ENCODE data around the gene WDR27.
"Not testable (repeated sequence)": the region's sequence is repeated elsewhere in the genome, so short reads cannot be mapped to it uniquely, and the experiment has no call there.

WDR27 gene

GRCh38 chr6:169445661-169446581 is 255.9 kb downstream of the WDR27 start:
- no peaks in the 10 kb centered on the region; the same call in 1 of the 2 replicates for H3K4me1 ChIP-seq (ENCODE audit: insufficient read depth, low read length)
- H3K9me3 ChIP-seq (ENCODE audit: control insufficient read depth, insufficient read depth, low read length), result no peaks in the 10 kb centered on the region
- no peak overlapping the region for H3K9ac ChIP-seq (ENCODE audit: low read depth, low read length)
- no peaks in the 10 kb centered on the region for H3K36me3 ChIP-seq (ENCODE audit: insufficient read depth, low read length)

DNA sequence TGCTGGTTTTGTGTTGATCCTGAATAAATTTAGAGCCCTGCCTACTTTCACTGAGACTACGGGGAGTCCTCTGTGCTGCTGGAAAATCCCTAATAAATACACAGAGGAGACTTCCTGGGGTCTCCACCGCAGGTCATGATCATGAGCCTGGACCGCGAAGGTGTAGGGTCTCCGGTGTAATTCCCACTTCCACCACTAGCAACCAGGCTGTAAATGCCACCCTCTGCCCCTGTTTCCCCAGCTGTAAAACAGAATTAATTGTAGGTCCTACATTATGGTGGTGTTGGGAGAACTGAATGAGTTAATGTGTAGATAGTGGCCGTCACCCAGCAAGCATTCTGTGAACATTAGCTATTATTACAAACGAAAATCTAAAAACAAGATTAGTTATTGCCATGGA is 256.6 kb downstream of the WDR27 start:
- no peak overlapping the region for H3K9ac ChIP-seq (ENCODE audit: low read depth, low read length)
- H3K36me3 ChIP-seq (ENCODE audit: insufficient read depth, low read length), result no peaks in the 10 kb centered on the region
- H3K4me1 ChIP-seq (ENCODE audit: insufficient read depth, low read length), result no peaks in the 10 kb centered on the region; the same call in 1 of the 2 replicates
- no peaks in the 10 kb centered on the region for H3K9me3 ChIP-seq (ENCODE audit: control insufficient read depth, insufficient read depth, low read length)

- H3K9ac ChIP-seq (ENCODE audit: low read depth, low read length), result no peak overlapping the region
- H3K36me3 ChIP-seq (ENCODE audit: insufficient read depth, low read length), result no peaks in the 10 kb centered on the region
- H3K4me1 ChIP-seq (ENCODE audit: insufficient read depth, low read length), result no peaks in the 10 kb centered on the region
- no peaks in the 10 kb centered on the region for H3K9me3 ChIP-seq (ENCODE audit: control insufficient read depth, insufficient read depth, low read length)
These were observed 260.5 kb downstream of the WDR27 start for GRCh38 chr6:169441292-169441691.

- H3K9ac ChIP-seq (ENCODE audit: low read depth, low read length), result no peak overlapping the region
These were observed 262.1 kb downstream of the WDR27 start for GRCh38 chr6:169439710-169440109.

GRCh38 chr6:169434554-169434953 is 267.3 kb downstream of the WDR27 start:
- not testable (repeated sequence) for H3K9me3 ChIP-seq (ENCODE audit: control insufficient read depth, insufficient read depth, low read length); H3K36me3 ChIP-seq (ENCODE audit: insufficient read depth, low read length); H3K4me1 ChIP-seq (ENCODE audit: insufficient read depth, low read length); H3K9ac ChIP-seq (ENCODE audit: low read depth, low read length)

More at GRCh38 chr6:169439710-169440109, 262.1 kb downstream of the WDR27 start:
- Histone ChIP-seq H3K36me3 (ENCODE audit: insufficient read depth, low read length) (no peaks in the 10 kb centered on the region), H3K4me1 (ENCODE audit: insufficient read depth, low read length) (no peaks in the 10 kb centered on the region), H3K9me3 (ENCODE audit: control insufficient read depth, insufficient read depth, low read length) (peaks cover 3% of the 10 kb centered on the region; the same call in 1 of the 2 replicates)

DNA sequence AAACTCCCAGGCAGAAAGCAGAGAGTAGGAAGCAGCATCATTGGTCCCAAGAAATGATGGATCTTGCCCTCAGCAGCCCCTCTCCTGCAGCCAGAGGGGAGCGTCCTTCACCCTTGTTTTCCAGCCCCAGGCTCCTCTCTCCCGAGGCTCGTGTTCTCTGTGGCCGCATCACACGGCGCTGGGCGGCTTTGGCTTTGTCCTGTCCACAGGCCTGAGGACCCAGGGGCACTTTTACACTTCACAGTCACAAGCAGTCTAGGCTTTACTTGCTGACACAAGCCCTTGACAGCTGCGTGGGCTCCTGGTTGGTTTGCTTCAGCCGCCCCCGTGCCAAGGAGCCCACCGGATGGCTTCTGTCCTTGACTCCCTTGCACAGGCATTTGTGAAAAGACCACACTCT is 272.8 kb downstream of the WDR27 start:
- no peaks in the 10 kb centered on the region for H3K36me3 ChIP-seq (ENCODE audit: insufficient read depth, low read length)
- peaks cover 6% of the 10 kb centered on the region for H3K9me3 ChIP-seq (ENCODE audit: control insufficient read depth, insufficient read depth, low read length)
- peaks cover 8% of the 10 kb centered on the region; the same call in 1 of the 2 replicates for H3K4me1 ChIP-seq (ENCODE audit: insufficient read depth, low read length)
- H3K9ac ChIP-seq (ENCODE audit: low read depth, low read length), result no peak overlapping the region

GRCh38 chr6:169428532-169428931 is 273.3 kb downstream of the WDR27 start:
- Histone ChIP-seq H3K9me3 (ENCODE audit: control insufficient read depth, insufficient read depth, low read length) (peaks cover 6% of the 10 kb centered on the region), H3K9ac (ENCODE audit: low read depth, low read length) (no peak overlapping the region), H3K4me1 (ENCODE audit: insufficient read depth, low read length) (peaks cover 8% of the 10 kb centered on the region; the same call in 1 of the 2 replicates), H3K36me3 (ENCODE audit: insufficient read depth, low read length) (no peaks in the 10 kb centered on the region)

GRCh38 chr6:169427856-169428255 is 274.0 kb downstream of the WDR27 start:
- H3K9me3 ChIP-seq (ENCODE audit: control insufficient read depth, insufficient read depth, low read length), result peaks cover 6% of the 10 kb centered on the region
- H3K4me1 ChIP-seq (ENCODE audit: insufficient read depth, low read length), result peaks cover 8% of the 10 kb centered on the region; the same call in 1 of the 2 replicates
- no peaks in the 10 kb centered on the region for H3K36me3 ChIP-seq (ENCODE audit: insufficient read depth, low read length)
- H3K9ac ChIP-seq (ENCODE audit: low read depth, low read length), result peak overlapping the region; percentile 49

DNA sequence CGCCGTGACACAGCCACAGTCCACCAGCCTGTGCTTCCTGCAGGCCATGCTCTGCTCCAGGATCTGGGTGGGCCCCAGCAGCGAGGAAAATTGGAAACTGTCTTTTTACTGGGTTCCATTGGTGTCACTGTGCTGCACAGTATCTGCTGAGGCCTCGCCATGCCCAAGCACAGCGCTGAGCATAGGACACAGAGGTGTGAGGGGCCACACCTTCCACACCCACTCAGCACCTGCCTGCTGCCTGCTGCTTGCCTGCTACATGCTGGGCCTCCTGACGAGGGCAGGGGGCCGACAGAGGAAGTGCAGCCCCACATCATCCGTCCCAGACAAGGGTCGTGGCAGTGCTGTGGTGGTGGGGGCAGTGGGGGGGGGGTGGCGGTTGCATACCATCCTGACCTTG is 275.2 kb downstream of the WDR27 start:
- no peaks in the 10 kb centered on the region for H3K36me3 ChIP-seq (ENCODE audit: insufficient read depth, low read length)
- peaks cover 5% of the 10 kb centered on the region for H3K9me3 ChIP-seq (ENCODE audit: control insufficient read depth, insufficient read depth, low read length)
- H3K4me1 ChIP-seq (ENCODE audit: insufficient read depth, low read length), result peaks cover 8% of the 10 kb centered on the region; the same call in 1 of the 2 replicates
- no peak overlapping the region for H3K9ac ChIP-seq (ENCODE audit: low read depth, low read length)

GRCh38 chr6:169425628-169426370 is 276.0 kb downstream of the WDR27 start:
- Histone ChIP-seq H3K4me1 (ENCODE audit: insufficient read depth, low read length) (peaks cover 8% of the 10 kb centered on the region; the same call in 1 of the 2 replicates), H3K36me3 (ENCODE audit: insufficient read depth, low read length) (no peaks in the 10 kb centered on the region), H3K9me3 (ENCODE audit: control insufficient read depth, insufficient read depth, low read length) (no peaks in the 10 kb centered on the region; the same call in none of the 2 replicates), H3K9ac (ENCODE audit: low read depth, low read length) (no peak overlapping the region)

DNA sequence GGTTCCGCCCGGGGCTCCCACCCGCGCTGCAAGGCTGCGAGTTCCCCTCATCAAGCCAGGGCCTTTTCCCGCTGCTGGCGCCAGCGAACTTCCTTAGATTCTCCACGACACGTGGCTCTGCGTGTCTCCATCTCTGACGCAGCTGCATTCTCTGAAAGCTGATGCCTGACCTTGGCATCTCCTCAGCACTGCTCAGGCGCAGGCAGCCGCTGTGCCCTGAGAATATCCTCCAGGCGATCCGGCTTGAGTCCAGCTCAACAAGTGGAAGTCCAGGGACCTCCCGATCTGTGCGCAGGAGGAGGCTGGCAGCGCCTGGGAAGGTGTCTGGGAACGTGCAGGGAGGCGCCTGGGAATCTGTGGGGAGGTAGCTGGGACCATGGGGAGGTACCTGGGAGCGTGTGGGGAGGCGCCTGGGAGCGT is 277.0 kb downstream of the WDR27 start:
- Histone ChIP-seq H3K9ac (ENCODE audit: low read depth, low read length) (no peak overlapping the region), H3K4me1 (ENCODE audit: insufficient read depth, low read length) (peaks cover 8% of the 10 kb centered on the region; the same call in 1 of the 2 replicates), H3K9me3 (ENCODE audit: control insufficient read depth, insufficient read depth, low read length) (no peaks in the 10 kb centered on the region), H3K36me3 (ENCODE audit: insufficient read depth, low read length) (no peaks in the 10 kb centered on the region)

DNA sequence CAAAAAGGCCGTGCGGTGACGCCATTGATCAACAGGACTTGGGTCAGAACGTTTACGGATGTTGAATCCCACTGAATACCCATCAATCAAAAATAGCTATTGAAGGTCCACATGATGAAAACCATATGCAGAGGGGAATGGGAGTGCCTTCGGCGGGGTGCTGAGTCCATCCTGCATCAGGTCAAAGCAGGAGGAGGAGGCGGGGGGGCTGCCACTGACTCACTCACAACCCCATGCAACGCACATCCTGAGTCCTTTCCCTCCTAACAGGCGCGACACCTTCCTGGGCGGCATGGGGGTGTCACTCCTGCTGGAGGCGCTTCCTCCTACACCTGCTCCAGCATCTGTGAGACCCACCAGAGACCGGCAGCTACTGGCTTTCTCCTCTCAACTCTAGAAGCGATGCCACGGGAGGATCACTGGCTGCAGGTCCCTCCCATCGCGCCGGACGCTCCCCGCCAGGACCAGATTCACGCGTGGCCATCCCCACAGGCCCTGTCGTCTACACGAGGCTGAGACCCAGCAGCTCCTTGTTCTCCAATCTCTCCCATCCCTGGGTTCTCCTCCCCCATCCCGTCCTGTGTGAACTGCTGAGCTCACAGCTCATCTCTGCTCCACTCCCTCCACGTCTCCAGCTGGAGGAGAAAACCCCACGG is 277.6 kb downstream of the WDR27 start:
- H3K36me3 ChIP-seq (ENCODE audit: insufficient read depth, low read length), result no peaks in the 10 kb centered on the region
- H3K9me3 ChIP-seq (ENCODE audit: control insufficient read depth, insufficient read depth, low read length), result peaks cover under 1% of the 10 kb centered on the region; the same call in 1 of the 2 replicates
- H3K4me1 ChIP-seq (ENCODE audit: insufficient read depth, low read length), result peaks cover 8% of the 10 kb centered on the region; the same call in 1 of the 2 replicates
- no peak overlapping the region for H3K9ac ChIP-seq (ENCODE audit: low read depth, low read length)

DNA sequence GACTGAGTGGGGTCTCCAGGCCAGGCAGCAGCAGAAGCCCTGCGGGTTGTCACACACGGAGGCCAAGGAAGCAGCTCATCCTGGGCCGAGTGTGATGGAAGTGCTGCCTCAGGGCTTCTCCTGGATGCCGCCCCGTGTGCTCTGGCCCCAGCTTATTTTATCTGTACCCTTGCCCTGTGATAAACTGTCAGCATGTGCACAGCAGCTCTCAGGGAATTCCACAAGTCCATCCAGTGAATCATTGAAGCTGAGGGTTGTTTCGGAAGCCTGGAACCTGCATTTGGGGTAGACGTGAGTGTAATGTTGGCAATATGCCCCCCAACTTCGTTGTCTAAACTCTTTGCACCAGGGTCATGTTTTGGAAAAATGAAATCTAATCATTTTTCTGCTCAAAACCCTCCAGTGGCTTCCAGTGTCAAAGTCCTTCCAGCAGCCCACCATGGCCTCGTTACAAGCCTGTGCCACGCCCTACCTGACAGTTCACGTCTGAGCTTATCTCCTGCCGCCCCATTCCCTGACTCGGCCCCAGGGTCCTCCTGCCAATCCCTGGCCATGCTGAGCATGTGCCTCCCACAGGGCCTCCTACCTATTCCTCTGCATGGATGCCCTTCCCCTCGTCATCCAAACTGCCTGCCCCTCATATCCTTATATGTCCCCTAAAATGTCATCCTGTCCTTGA is 280.1 kb downstream of the WDR27 start:
- peaks cover 4% of the 10 kb centered on the region; the same call in 1 of the 2 replicates for H3K9me3 ChIP-seq (ENCODE audit: control insufficient read depth, insufficient read depth, low read length)
- no peaks in the 10 kb centered on the region for H3K36me3 ChIP-seq (ENCODE audit: insufficient read depth, low read length)
- H3K9ac ChIP-seq (ENCODE audit: low read depth, low read length), result no peak overlapping the region
- H3K4me1 ChIP-seq (ENCODE audit: insufficient read depth, low read length), result no peaks in the 10 kb centered on the region
